Activated CD4-positive, alpha-beta T cell treated with anti-CD3 and anti-CD28 coated beads, Interleukin-2, Interleukin-4, amounts not matched to agents 100 ng/mL and 50 ng/mL, durations not matched to agents 16 hours and 8 hours (primary cell): ENCODE results near the gene NUBPL.

Experiments used
- DNase-seq: peaks from one replicate; pipeline ENCODE4 v3.0.0-alpha.2; 2020; ENCODE audit warnings: low spot score

NUBPL gene

GRCh38 chr14:31561155-31561846 lies at the start of gene NUBPL:
Gene NUBPL (plus strand): TSS chr14:31561404. CDS start chr14:31561440, 36 bp downstream.
- peak; percentile 96 for DNase-seq

GRCh38 chr14:31527087-31527486 lies 34.1 kb upstream of the NUBPL start:
- no peak for DNase-seq

GRCh38 chr14:31527546-31527945 lies 33.7 kb upstream of the NUBPL start:
- no peak for DNase-seq

GRCh38 chr14:31529053-31529452 lies 32.2 kb upstream of the NUBPL start:
- DNase-seq = no peak

GRCh38 chr14:31530136-31530535 lies 31.1 kb upstream of the NUBPL start:
- DNase-seq = no peak

- no peak for DNase-seq
These were observed 24.8 kb upstream of the NUBPL start for GRCh38 chr14:31536201-31536960.

- no peak for DNase-seq
These were observed 19.5 kb upstream of the NUBPL start for GRCh38 chr14:31541702-31542101.

- DNase-seq = no peak
These were observed 17.0 kb upstream of the NUBPL start for GRCh38 chr14:31543969-31544799.

- no peak for DNase-seq
These were observed 16.4 kb upstream of the NUBPL start for GRCh38 chr14:31544816-31545215.

GRCh38 chr14:31545328-31545727 lies 15.9 kb upstream of the NUBPL start:
- no peak for DNase-seq

- no peak for DNase-seq
These were observed 11.4 kb upstream of the NUBPL start for GRCh38 chr14:31549817-31550216.

GRCh38 chr14:31550589-31550988 lies 10.6 kb upstream of the NUBPL start:
- DNase-seq = no peak

- DNase-seq = no peak
These were observed 5.0 kb upstream of the NUBPL start for GRCh38 chr14:31556191-31556590.

GRCh38 chr14:31559939-31560338 lies 1.3 kb upstream of the NUBPL start:
- no peak for DNase-seq

GRCh38 chr14:31560759-31561154 lies 447 bp upstream of the NUBPL start:
- DNase-seq = no peak

- no peak for DNase-seq
These were observed 3.0 kb downstream of the NUBPL start for GRCh38 chr14:31564194-31564593.

GRCh38 chr14:31566456-31566855 lies 5.3 kb downstream of the NUBPL start:
- DNase-seq = no peak

- DNase-seq = no peak
These were observed 6.5 kb downstream of the NUBPL start for GRCh38 chr14:31567655-31568054.

- DNase-seq = no peak
These were observed 7.0 kb downstream of the NUBPL start for GRCh38 chr14:31568161-31568560.

GRCh38 chr14:31568671-31569070 lies 7.5 kb downstream of the NUBPL start:
- DNase-seq = peak; percentile 3

GRCh38 chr14:31572955-31573354 lies 11.8 kb downstream of the NUBPL start:
- no peak for DNase-seq

GRCh38 chr14:31576949-31577348 lies 15.7 kb downstream of the NUBPL start:
- DNase-seq = no peak

GRCh38 chr14:31578266-31578665 lies 17.1 kb downstream of the NUBPL start:
- DNase-seq = no peak
